ENCODE results near the gene ZNF780B. TPM values are rescaled to one million over a fixed set of nuclear protein-coding genes. Genes with fewer than 3 reads are reported as not detected.

Gene ZNF780B
- total RNA-seq, 2 experiments from 2014 or later, result 11.8 to 12.0 TPM

DNA sequence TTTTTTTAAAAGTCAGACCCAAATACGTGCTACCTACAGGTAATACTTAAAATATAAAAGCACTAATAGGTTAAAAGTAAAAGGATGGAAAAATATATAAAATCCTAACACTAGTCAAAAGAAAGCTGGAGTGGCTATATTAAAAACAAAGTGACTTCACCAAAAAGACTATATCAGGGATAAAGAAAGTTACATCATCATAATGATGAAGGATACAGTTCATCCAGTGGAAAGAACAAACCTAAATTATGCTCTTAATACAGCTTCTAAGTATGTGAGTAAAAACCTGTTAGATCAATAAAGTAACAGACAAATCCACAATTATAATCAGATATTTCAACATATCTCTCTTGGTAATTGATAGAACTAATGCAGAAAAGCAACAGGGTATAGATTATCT lies 1.1 kb upstream of the ZNF780B start:
- peak overlapping the region; percentile 96 for H3K27ac Mint-ChIP-seq
- TF ChIP-seq, protein P1, sequence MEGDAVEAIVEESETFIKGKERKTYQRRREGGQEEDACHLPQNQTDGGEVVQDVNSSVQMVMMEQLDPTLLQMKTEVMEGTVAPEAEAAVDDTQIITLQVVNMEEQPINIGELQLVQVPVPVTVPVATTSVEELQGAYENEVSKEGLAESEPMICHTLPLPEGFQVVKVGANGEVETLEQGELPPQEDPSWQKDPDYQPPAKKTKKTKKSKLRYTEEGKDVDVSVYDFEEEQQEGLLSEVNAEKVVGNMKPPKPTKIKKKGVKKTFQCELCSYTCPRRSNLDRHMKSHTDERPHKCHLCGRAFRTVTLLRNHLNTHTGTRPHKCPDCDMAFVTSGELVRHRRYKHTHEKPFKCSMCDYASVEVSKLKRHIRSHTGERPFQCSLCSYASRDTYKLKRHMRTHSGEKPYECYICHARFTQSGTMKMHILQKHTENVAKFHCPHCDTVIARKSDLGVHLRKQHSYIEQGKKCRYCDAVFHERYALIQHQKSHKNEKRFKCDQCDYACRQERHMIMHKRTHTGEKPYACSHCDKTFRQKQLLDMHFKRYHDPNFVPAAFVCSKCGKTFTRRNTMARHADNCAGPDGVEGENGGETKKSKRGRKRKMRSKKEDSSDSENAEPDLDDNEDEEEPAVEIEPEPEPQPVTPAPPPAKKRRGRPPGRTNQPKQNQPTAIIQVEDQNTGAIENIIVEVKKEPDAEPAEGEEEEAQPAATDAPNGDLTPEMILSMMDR (IDR thresholded peaks at IDR 0.05), result no peak
- H3K36me3 Mint-ChIP-seq (ENCODE audit: low read depth), result peaks cover 45% of the 10 kb centered on the region
- no peak overlapping the region for H3K4me3 ChIP-seq (ENCODE audit: low read length)
- intact Hi-C loops (cut with DNase I, micrococcal nuclease), result loop anchor here (5.0 to 10.0 kb wide), 3 partner anchors 35 to 62 kb away; partner anchors contain the start of genes ZNF546 (in 2 of the 2) and ZNF780A (in 1 of the 2)
- ChIA-PET POLR2A (interaction anchor here (1.6 kb wide), 1 partner anchor 79 kb away, joined by 4 read pairs; no protein-coding TSS in a partner anchor), CTCF (interaction anchor here (1.1 kb wide), 1 partner anchor 265 kb away, joined by 3 read pairs; no protein-coding TSS in a partner anchor)
- no peak for ATAC-seq (ENCODE audit: poor library complexity)
- no peak overlapping the region for H3K27ac ChIP-seq (ENCODE audit: low read depth in 1 of 2, low read length in 2 of 2)
- H3K27me3 Mint-ChIP-seq, result no peaks in the 10 kb centered on the region
- H3K9me3 Mint-ChIP-seq, result peaks cover 5% of the 10 kb centered on the region
- H3K4me1 Mint-ChIP-seq (ENCODE audit: low read depth), result peaks cover 50% of the 10 kb centered on the region
- H3K36me3 ChIP-seq (ENCODE audit: insufficient read depth, low read length), result no peaks in the 10 kb centered on the region
- H3K9me3 ChIP-seq (ENCODE audit: control insufficient read depth in 1 of 2, insufficient read depth in 1 of 2, low read length in 2 of 2), result peaks cover 0 to 14% of the 10 kb centered on the region in 2 experiments
- DNase-seq, result no peak
- H3K4me3 Mint-ChIP-seq, result peak overlapping the region; percentile 100
- H3K27me3 ChIP-seq (ENCODE audit: control insufficient read depth in 1 of 2, insufficient read depth in 2 of 2, low read length in 2 of 2), result no peaks in the 10 kb centered on the region
- H3K4me1 ChIP-seq (ENCODE audit: insufficient read depth, low read length), result peaks cover 18% of the 10 kb centered on the region

DNA sequence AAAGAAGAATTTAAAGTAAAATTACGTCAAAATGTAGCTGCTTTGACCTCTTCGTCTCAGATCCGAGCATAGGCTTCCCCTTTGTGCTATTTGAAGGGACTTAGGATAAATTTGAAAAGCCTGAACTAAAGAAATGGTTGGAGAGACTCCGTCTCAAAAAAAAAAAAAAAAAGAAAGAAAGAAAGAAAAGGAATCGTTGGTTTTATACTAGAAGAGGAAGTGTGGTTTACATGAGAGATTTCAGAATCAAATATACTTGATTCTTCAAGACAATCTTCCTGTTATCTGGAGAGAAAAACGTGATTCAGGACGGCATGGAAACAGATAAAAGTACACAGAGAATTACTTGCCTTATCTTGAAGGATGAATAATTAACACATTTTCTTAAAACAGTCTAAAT lies 474 bp upstream of the ZNF780B start:
- no peaks in the 10 kb centered on the region for H3K36me3 ChIP-seq (ENCODE audit: insufficient read depth, low read length)
- H3K27ac ChIP-seq (ENCODE audit: low read depth in 1 of 2, low read length in 2 of 2), result peak overlapping the region; percentile 64 to 75
- CTCF ChIA-PET, result interaction anchor here (1.1 to 1.4 kb wide), 2 partner anchors 86 to 264 kb away, joined by 3 to 7 read pairs; partner anchors contain the start of gene PSMC4
- TF ChIP-seq, protein P1 (IDR thresholded peaks at IDR 0.05), result no peak
- H3K36me3 Mint-ChIP-seq (ENCODE audit: low read depth), result peaks cover 51% of the 10 kb centered on the region
- peaks cover 0 to 14% of the 10 kb centered on the region in 2 experiments for H3K9me3 ChIP-seq (ENCODE audit: control insufficient read depth in 1 of 2, insufficient read depth in 1 of 2, low read length in 2 of 2)
- peaks cover 55% of the 10 kb centered on the region for H3K4me1 Mint-ChIP-seq (ENCODE audit: low read depth)
- H3K27me3 Mint-ChIP-seq, result no peaks in the 10 kb centered on the region
- peaks cover 18% of the 10 kb centered on the region for H3K4me1 ChIP-seq (ENCODE audit: insufficient read depth, low read length)
- H3K27me3 ChIP-seq (ENCODE audit: control insufficient read depth in 1 of 2, insufficient read depth in 2 of 2, low read length in 2 of 2), result no peaks in the 10 kb centered on the region
- ATAC-seq (ENCODE audit: poor library complexity) (no peak), DNase-seq (peak in 1 of 14 experiments; percentile 11)
- peak overlapping the region; percentile 96 for H3K27ac Mint-ChIP-seq
- POLR2A ChIA-PET, result interaction anchor here (0.7 to 2.1 kb wide), 11 partner anchors 10 to 292 kb away, joined by 3 to 19 read pairs (median 4); partner anchors contain the start of genes C19orf47, FBL, PLD3 and PSMC4
- H3K4me3 Mint-ChIP-seq, result peak overlapping the region; percentile 100
- H3K9me3 Mint-ChIP-seq, result peaks cover 5% of the 10 kb centered on the region
- intact Hi-C loops (cut with DNase I, micrococcal nuclease), result loop anchor here (5.0 to 10.0 kb wide), 3 partner anchors 36 to 62 kb away; partner anchors contain the start of genes ZNF546 (in 2 of the 2) and ZNF780A (in 1 of the 2)
- H3K4me3 ChIP-seq (ENCODE audit: low read length), result peak overlapping the region; percentile 92

DNA sequence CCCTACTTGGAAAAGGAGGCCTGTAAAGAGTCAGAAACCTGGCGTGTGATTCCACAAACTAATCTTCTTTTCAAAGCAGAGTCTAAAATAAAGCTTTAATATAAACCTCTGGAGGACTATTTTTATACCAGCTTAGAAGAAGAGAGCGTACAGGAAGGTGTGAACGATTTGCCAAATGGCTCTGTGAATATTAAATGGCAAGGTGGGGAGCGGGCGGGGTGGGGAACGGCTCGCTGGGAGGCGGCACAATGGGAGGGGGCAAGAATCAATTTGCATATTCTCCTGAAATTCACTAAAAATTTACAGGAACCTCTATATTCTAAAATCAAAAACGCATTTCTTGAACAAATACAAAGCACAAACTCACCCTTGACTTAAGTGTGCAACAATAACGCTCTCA lies 982 bp downstream of the ZNF780B start:
- ChIA-PET CTCF (interaction anchor here (0.9 to 1.4 kb wide), 2 partner anchors 84 to 135 kb away, joined by 3 to 7 read pairs; partner anchors contain the start of gene PSMC4), POLR2A (interaction anchor here (1.4 to 2.1 kb wide), 5 partner anchors 35 to 293 kb away, joined by 3 to 19 read pairs (median 6); partner anchors contain the start of genes C19orf47, PLD3, PSMC4 and ZNF780A)
- ATAC-seq (ENCODE audit: poor library complexity) (no peak), DNase-seq (no peak)
- Histone ChIP-seq H3K27ac (ENCODE audit: low read depth in 1 of 2, low read length in 2 of 2) (no peak overlapping the region), H3K4me3 (ENCODE audit: low read length) (peak overlapping the region; percentile 92), H3K27me3 (ENCODE audit: control insufficient read depth in 1 of 2, insufficient read depth in 2 of 2, low read length in 2 of 2) (no peaks in the 10 kb centered on the region), H3K4me1 (ENCODE audit: insufficient read depth, low read length) (peaks cover 18% of the 10 kb centered on the region), H3K36me3 (ENCODE audit: insufficient read depth, low read length) (no peaks in the 10 kb centered on the region), H3K9me3 (ENCODE audit: control insufficient read depth in 1 of 2, insufficient read depth in 1 of 2, low read length in 2 of 2) (peaks cover 0 to 12% of the 10 kb centered on the region in 2 experiments)
- H3K27me3 Mint-ChIP-seq, result no peaks in the 10 kb centered on the region
- H3K9me3 Mint-ChIP-seq, result peaks cover 2% of the 10 kb centered on the region
- intact Hi-C loops (cut with DNase I, micrococcal nuclease), result loop anchor here (5.0 to 10.0 kb wide), 3 partner anchors 37 to 60 kb away; partner anchors contain the start of genes ZNF546 (in 2 of the 2) and ZNF780A (in 1 of the 2)
- TF ChIP-seq, protein P1 (IDR thresholded peaks at IDR 0.05), result no peak
- H3K36me3 Mint-ChIP-seq (ENCODE audit: low read depth), result peaks cover 65% of the 10 kb centered on the region
- H3K4me1 Mint-ChIP-seq (ENCODE audit: low read depth), result peaks cover 63% of the 10 kb centered on the region
- peak overlapping the region; percentile 96 for H3K27ac Mint-ChIP-seq
- H3K4me3 Mint-ChIP-seq, result peak overlapping the region; percentile 100

Data from CD4-positive, alpha-beta T cell (primary cell).